Neural cell (in vitro differentiated cells): Measurements from ENCODE around the gene BRD7. TPM values are rescaled to one million over a fixed set of nuclear protein-coding genes. Genes with fewer than 3 reads are reported as not detected.

Experiments
- H2AFZ ChIP-seq: fragments of 200-600, 300-800 bp; sonication (generic), shearing (Covaris generic); 2 replicates; pipeline ENCODE4 v1.6.0; 2014; ENCODE audit warnings: low read depth, mild to moderate bottlenecking, antibody characterized with exemption, low read length, moderate library complexity
- H3F3A ChIP-seq: fragments of 200-600 bp; shearing (Covaris generic); 2 replicates; pipeline ENCODE4 v1.6.1; 2016; ENCODE audit warnings: mild to moderate bottlenecking, moderate library complexity, mixed read lengths, antibody characterized with exemption, low read length; ENCODE audit not compliant: insufficient read depth, poor library complexity, severe bottlenecking
- H3K27ac ChIP-seq: fragments of 200-600, 300-800 bp; sonication (generic), shearing (Covaris generic); 2 replicates; pipeline ENCODE4 v1.5.1; 2014; ENCODE audit warnings: mild to moderate bottlenecking, low read length, moderate library complexity
- H3K27me3 ChIP-seq: fragments of 300-800, 200-600 bp; sonication (generic), shearing (Covaris generic); 2 replicates; pipeline ENCODE4 v1.6.0; 2014; ENCODE audit warnings: mild to moderate bottlenecking, low read depth, low read length, moderate library complexity; ENCODE audit not compliant: insufficient read depth
- H3K36me3 ChIP-seq: fragments of 300-800, 200-600 bp; sonication (generic), shearing (Covaris generic); 2 replicates; pipeline ENCODE4 v1.5.1; 2014; ENCODE audit warnings: mild to moderate bottlenecking, antibody characterized with exemption, low read length, moderate library complexity; ENCODE audit not compliant: insufficient read depth
- H3K4me2 ChIP-seq: fragments of 300-800, 200-600 bp; sonication (generic), shearing (Covaris generic); 2 replicates; pipeline ENCODE4 v1.6.0; 2014; ENCODE audit warnings: mild to moderate bottlenecking, low read length
- H3K4me3 ChIP-seq: fragments of 300-800, 200-600 bp; sonication (generic), shearing (Covaris generic); 2 replicates; pipeline ENCODE4 v1.5.1; 2014; ENCODE audit warnings: mild to moderate bottlenecking, low read length, moderate library complexity
- H3K79me2 ChIP-seq: fragments of 200-600 bp; shearing (Covaris generic); replicated peaks from 2 replicates; pipeline ENCODE4 v1.6.0; 2014; ENCODE audit warnings: mild to moderate bottlenecking, low read length, moderate library complexity; ENCODE audit not compliant: insufficient read depth
- H3K9ac ChIP-seq: fragments of 300-800, 200-600 bp; sonication (generic), shearing (Covaris generic); 2 replicates; pipeline ENCODE4 v1.6.1; 2016; ENCODE audit warnings: mild to moderate bottlenecking, low read length, mixed read lengths
- H3K9me2 ChIP-seq: fragments of 200-600 bp; shearing (Covaris generic); 2 replicates; pipeline ENCODE4 v1.6.1; 2016; ENCODE audit warnings: mild to moderate bottlenecking, low read length, mixed read lengths; ENCODE audit not compliant: insufficient read depth
- H3K9me3 ChIP-seq: fragments of 200-600, 300-800 bp; sonication (generic), shearing (Covaris generic); 2 replicates; pipeline ENCODE4 v1.6.1; 2016; ENCODE audit warnings: mild to moderate bottlenecking, mixed run types, low read length, moderate library complexity, mixed read lengths
- H4K20me1 ChIP-seq: fragments of 200-600 bp; shearing (Covaris generic); 2 replicates; pipeline ENCODE4 v1.6.1; 2016; ENCODE audit warnings: mild to moderate bottlenecking, mixed run types; ENCODE audit not compliant: insufficient read depth
- EP300 ChIP-seq: fragments of 450-650 bp; conservative IDR thresholded peaks from 2 replicates; pipeline ENCODE4 v1.6.1; 2014; ENCODE audit warnings: antibody characterized with exemption, mild to moderate bottlenecking, moderate library complexity; ENCODE audit not compliant: poor library complexity, severe bottlenecking
- EZH2 ChIP-seq: fragments of 200-600, 300-800 bp; shearing (Covaris generic), sonication (generic); IDR thresholded peaks from 2 replicates; pipeline ENCODE4 v1.6.1; 2014; ENCODE audit warnings: antibody characterized with exemption, low read length, borderline replicate concordance, mild to moderate bottlenecking; ENCODE audit not compliant: insufficient read depth, poor library complexity, severe bottlenecking
- MXI1 ChIP-seq: fragments of 450-650 bp; conservative IDR thresholded peaks from 2 replicates; pipeline ENCODE4 v1.6.1; 2014; ENCODE audit warnings: antibody characterized with exemption, mild to moderate bottlenecking; ENCODE audit not compliant: poor library complexity, severe bottlenecking
- POLR2AphosphoS5 ChIP-seq: IDR thresholded peaks from 2 replicates; pipeline ENCODE4 v1.6.1; 2012
- RAD21 ChIP-seq: fragments of 450-650 bp; conservative IDR thresholded peaks from 2 replicates; pipeline ENCODE4 v1.6.1; 2014; ENCODE audit warnings: antibody characterized with exemption, mild to moderate bottlenecking, moderate library complexity
- SMC3 ChIP-seq: fragments of 450-650 bp; conservative IDR thresholded peaks from 2 replicates; pipeline ENCODE4 v1.6.1; 2014; ENCODE audit warnings: antibody characterized with exemption, mild to moderate bottlenecking, moderate library complexity; ENCODE audit not compliant: poor library complexity
- TAF1 ChIP-seq: IDR thresholded peaks from 2 replicates; pipeline ENCODE4 v1.6.1; 2012; ENCODE audit warnings: low read depth
- polyA plus RNA-seq: library from polyadenylated mRNA; depleted of rRNA; stranded (reverse); fragments of >200 nt; gene quantifications from 2 replicates; pipeline ENCODE4 v1.2.3, GENCODE V29; 2014
- TF ChIP-seq, protein P1 (sequence below): fragments of 450-650 bp; IDR thresholded peaks from 2 replicates; pipeline ENCODE4 v1.5.1; 2014; ENCODE audit warnings: antibody characterized with exemption, mild to moderate bottlenecking, moderate library complexity; ENCODE audit not compliant: poor library complexity, severe bottlenecking
- TF ChIP-seq, protein P2 (sequence below): IDR thresholded peaks from 2 replicates; pipeline ENCODE4 v1.6.1; 2012; ENCODE audit warnings: borderline replicate concordance

The BRD7 gene
- polyA plus RNA-seq, 1 donor from 2014 or later = 57.2 TPM

DNA sequence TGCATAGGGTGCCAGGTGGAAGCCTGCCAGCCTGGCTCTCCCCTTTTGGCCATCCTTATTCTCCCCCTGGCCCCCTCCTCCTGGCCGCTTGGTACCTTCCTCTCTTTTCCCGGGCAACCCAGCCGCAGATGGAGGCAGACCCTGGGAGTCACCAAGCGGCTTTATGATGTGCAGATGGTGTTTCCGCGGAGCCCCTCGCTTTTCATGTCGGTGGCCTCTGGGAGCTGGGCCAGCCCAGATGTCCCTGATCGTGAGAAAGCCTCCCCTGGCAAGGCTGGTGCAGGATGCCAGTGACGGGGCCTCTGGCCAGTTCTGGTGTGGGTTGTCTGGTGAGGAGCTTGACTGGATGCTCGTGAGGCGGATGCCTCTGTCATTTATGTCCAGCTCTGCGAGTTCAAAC is 18.0 kb upstream of the BRD7 start:
- no peaks in the 10 kb centered on the region for H3K27me3 ChIP-seq
- H3K4me3 ChIP-seq = no peak overlapping the region
- H3K9me2 ChIP-seq = no peaks in the 10 kb centered on the region
- no peaks in the 10 kb centered on the region for H3K79me2 ChIP-seq
- TF ChIP-seq TAF1 (no peak), EP300 (no peak)
- no peak overlapping the region for H2AFZ ChIP-seq
- H3K9ac ChIP-seq = no peak overlapping the region
- H3F3A ChIP-seq = no peaks in the 10 kb centered on the region
- H3K9me3 ChIP-seq = no peaks in the 10 kb centered on the region
- no peak overlapping the region for H3K27ac ChIP-seq
- no peaks in the 10 kb centered on the region for H4K20me1 ChIP-seq
- H3K36me3 ChIP-seq = no peaks in the 10 kb centered on the region
- H3K4me2 ChIP-seq = no peak overlapping the region

DNA sequence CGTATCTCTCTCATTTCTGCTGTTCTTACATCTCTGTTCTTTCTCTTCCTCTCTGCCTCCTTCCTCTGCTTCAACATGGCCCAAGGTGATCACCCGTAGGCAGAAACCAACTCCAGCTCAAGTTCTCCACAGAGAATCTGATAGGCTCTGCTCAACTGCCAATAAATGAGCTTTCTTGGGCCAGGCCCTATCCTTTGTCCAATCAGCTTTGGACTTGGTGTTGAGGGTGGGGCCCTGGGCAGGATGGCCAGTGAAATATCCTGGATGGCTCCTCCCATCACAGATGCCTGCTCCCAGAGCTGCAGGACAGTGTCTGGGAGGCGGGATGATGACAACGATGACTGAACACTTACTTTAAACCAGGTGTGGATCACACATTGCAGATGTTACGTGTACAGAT is 17.4 kb upstream of the BRD7 start:
- H3K36me3 ChIP-seq = no peaks in the 10 kb centered on the region
- no peaks in the 10 kb centered on the region for H3K27me3 ChIP-seq
- no peaks in the 10 kb centered on the region for H3K79me2 ChIP-seq
- H3K27ac ChIP-seq = no peak overlapping the region
- no peak overlapping the region for H3K9ac ChIP-seq
- no peak for TF ChIP-seq EP300
- TF ChIP-seq, protein P1, sequence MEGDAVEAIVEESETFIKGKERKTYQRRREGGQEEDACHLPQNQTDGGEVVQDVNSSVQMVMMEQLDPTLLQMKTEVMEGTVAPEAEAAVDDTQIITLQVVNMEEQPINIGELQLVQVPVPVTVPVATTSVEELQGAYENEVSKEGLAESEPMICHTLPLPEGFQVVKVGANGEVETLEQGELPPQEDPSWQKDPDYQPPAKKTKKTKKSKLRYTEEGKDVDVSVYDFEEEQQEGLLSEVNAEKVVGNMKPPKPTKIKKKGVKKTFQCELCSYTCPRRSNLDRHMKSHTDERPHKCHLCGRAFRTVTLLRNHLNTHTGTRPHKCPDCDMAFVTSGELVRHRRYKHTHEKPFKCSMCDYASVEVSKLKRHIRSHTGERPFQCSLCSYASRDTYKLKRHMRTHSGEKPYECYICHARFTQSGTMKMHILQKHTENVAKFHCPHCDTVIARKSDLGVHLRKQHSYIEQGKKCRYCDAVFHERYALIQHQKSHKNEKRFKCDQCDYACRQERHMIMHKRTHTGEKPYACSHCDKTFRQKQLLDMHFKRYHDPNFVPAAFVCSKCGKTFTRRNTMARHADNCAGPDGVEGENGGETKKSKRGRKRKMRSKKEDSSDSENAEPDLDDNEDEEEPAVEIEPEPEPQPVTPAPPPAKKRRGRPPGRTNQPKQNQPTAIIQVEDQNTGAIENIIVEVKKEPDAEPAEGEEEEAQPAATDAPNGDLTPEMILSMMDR = no peak
- no peak for TF ChIP-seq RAD21
- TF ChIP-seq TAF1 = no peak
- TF ChIP-seq, protein P2, sequence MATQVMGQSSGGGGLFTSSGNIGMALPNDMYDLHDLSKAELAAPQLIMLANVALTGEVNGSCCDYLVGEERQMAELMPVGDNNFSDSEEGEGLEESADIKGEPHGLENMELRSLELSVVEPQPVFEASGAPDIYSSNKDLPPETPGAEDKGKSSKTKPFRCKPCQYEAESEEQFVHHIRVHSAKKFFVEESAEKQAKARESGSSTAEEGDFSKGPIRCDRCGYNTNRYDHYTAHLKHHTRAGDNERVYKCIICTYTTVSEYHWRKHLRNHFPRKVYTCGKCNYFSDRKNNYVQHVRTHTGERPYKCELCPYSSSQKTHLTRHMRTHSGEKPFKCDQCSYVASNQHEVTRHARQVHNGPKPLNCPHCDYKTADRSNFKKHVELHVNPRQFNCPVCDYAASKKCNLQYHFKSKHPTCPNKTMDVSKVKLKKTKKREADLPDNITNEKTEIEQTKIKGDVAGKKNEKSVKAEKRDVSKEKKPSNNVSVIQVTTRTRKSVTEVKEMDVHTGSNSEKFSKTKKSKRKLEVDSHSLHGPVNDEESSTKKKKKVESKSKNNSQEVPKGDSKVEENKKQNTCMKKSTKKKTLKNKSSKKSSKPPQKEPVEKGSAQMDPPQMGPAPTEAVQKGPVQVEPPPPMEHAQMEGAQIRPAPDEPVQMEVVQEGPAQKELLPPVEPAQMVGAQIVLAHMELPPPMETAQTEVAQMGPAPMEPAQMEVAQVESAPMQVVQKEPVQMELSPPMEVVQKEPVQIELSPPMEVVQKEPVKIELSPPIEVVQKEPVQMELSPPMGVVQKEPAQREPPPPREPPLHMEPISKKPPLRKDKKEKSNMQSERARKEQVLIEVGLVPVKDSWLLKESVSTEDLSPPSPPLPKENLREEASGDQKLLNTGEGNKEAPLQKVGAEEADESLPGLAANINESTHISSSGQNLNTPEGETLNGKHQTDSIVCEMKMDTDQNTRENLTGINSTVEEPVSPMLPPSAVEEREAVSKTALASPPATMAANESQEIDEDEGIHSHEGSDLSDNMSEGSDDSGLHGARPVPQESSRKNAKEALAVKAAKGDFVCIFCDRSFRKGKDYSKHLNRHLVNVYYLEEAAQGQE = no peak
- no peak for TF ChIP-seq SMC3
- TF ChIP-seq MXI1 = no peak
- no peak for TF ChIP-seq POLR2AphosphoS5
- TF ChIP-seq EZH2 = no peak
- H3K9me2 ChIP-seq = no peaks in the 10 kb centered on the region
- H3K4me3 ChIP-seq = no peak overlapping the region
- no peak overlapping the region for H3K4me2 ChIP-seq
- no peaks in the 10 kb centered on the region for H4K20me1 ChIP-seq
- no peaks in the 10 kb centered on the region for H3F3A ChIP-seq
- H2AFZ ChIP-seq = no peak overlapping the region
- no peaks in the 10 kb centered on the region for H3K9me3 ChIP-seq

DNA sequence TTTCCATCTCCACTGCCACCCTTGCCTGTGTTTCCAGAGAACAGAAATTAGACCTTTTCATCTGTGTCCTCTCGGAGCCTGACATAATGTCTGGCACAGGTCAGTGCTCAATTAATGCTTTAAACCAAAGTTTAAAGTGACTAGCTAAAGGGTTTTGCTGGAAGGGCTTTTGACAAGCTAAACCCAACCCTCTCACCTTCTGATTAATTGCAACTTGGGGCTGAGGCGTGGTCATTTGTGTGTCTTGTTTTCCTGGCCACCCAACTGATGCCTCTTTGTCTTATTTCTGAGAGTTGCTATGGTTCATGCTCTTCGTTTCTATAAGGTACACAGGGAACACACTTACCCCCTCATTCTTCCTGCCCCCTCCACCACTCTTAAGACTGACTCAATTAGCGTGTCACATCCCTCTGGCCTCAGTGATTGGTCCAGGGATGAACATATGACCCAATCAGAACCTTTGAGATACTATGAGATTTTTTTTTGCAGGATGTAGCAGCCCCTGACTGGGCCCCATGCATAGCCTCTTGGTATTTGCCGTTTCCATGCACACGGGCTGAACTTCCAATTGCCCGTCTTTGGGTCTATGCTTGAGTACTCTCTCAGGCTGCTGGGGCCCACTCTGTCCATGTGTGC is 15.8 kb upstream of the BRD7 start:
- Histone ChIP-seq H4K20me1 (no peaks in the 10 kb centered on the region), H3F3A (no peaks in the 10 kb centered on the region), H3K79me2 (no peaks in the 10 kb centered on the region), H3K9me2 (no peaks in the 10 kb centered on the region), H3K9ac (no peak overlapping the region), H3K4me2 (no peak overlapping the region), H3K36me3 (no peaks in the 10 kb centered on the region), H3K27me3 (no peaks in the 10 kb centered on the region), H3K4me3 (no peak overlapping the region), H3K27ac (no peak overlapping the region), H3K9me3 (no peaks in the 10 kb centered on the region), H2AFZ (no peak overlapping the region)
- TF ChIP-seq MXI1 (no peak), POLR2AphosphoS5 (no peak), EP300 (no peak), TAF1 (no peak), SMC3 (no peak), RAD21 (no peak), EZH2 (no peak)
- TF ChIP-seq, protein P1 = no peak
- TF ChIP-seq, protein P2 = no peak
